ENCODE results near the gene GIMAP6.
"Not testable (repeated sequence)": the region's sequence is repeated elsewhere in the genome, so short reads cannot be mapped to it uniquely, and the experiment has no call there.

Gene GIMAP6

GRCh38 chr7:150626696-150627095 is 5.5 kb downstream of the GIMAP6 start:
- ATAC-seq (ENCODE audit: low read depth) (no peak), DNase-seq (ENCODE audit: low spot score in 2 of 2) (no peak)
- peaks cover 8% of the 10 kb centered on the region for H3K27me3 Mint-ChIP-seq
- no peak overlapping the region for H3K27ac Mint-ChIP-seq
- H3K4me1 Mint-ChIP-seq, result peaks cover under 1% of the 10 kb centered on the region
- no peaks in the 10 kb centered on the region for H3K9me3 Mint-ChIP-seq
- no peaks in the 10 kb centered on the region for H3K36me3 Mint-ChIP-seq
- no peak overlapping the region for H3K4me3 Mint-ChIP-seq

DNA sequence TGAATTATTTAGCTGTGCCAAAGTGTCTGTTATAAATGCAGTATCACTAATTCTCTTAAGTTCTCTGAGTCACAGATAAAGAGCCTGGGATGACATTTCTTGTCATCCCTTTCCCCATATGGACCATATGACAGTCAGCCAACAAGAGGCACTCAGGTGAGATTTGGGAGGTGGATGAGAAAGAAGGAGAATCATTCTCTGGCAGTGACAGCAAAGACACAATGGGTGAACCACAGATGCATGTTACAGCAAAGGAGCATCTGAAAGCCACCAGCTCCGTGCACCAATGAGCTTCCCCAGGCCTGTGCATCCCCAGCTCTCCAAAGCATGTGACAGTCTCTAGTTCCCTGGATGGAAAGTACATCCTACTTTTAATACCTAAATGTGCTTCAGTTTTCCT is 10.8 kb downstream of the GIMAP6 start:
- ATAC-seq (ENCODE audit: low read depth) (no peak), DNase-seq (ENCODE audit: low spot score in 2 of 2) (no peak)
- H3K9me3 Mint-ChIP-seq, result no peaks in the 10 kb centered on the region
- no peaks in the 10 kb centered on the region for H3K36me3 Mint-ChIP-seq
- peaks cover 2% of the 10 kb centered on the region for H3K27me3 Mint-ChIP-seq
- H3K4me1 Mint-ChIP-seq, result no peaks in the 10 kb centered on the region
- H3K27ac Mint-ChIP-seq, result no peak overlapping the region
- no peak overlapping the region for H3K4me3 Mint-ChIP-seq

GRCh38 chr7:150620617-150621371 is 11.4 kb downstream of the GIMAP6 start:
- H3K9me3 Mint-ChIP-seq, result no peaks in the 10 kb centered on the region
- no peak for DNase-seq (ENCODE audit: low spot score in 2 of 2)
- H3K4me1 Mint-ChIP-seq, result no peaks in the 10 kb centered on the region
- no peak overlapping the region for H3K27ac Mint-ChIP-seq
- no peak overlapping the region for H3K4me3 Mint-ChIP-seq
- H3K36me3 Mint-ChIP-seq, result no peaks in the 10 kb centered on the region
- ATAC-seq (ENCODE audit: low read depth), result no peak
- H3K27me3 Mint-ChIP-seq, result peaks cover 2% of the 10 kb centered on the region

- Mint-ChIP-seq H3K4me1 (no peaks in the 10 kb centered on the region), H3K9me3 (no peaks in the 10 kb centered on the region), H3K36me3 (no peaks in the 10 kb centered on the region), H3K27ac (no peak overlapping the region), H3K27me3 (peaks cover under 1% of the 10 kb centered on the region), H3K4me3 (no peak overlapping the region)
- ATAC-seq (ENCODE audit: low read depth) (no peak), DNase-seq (ENCODE audit: low spot score in 2 of 2) (no peak)
These were observed 12.1 kb downstream of the GIMAP6 start for GRCh38 chr7:150620061-150620460.

DNA sequence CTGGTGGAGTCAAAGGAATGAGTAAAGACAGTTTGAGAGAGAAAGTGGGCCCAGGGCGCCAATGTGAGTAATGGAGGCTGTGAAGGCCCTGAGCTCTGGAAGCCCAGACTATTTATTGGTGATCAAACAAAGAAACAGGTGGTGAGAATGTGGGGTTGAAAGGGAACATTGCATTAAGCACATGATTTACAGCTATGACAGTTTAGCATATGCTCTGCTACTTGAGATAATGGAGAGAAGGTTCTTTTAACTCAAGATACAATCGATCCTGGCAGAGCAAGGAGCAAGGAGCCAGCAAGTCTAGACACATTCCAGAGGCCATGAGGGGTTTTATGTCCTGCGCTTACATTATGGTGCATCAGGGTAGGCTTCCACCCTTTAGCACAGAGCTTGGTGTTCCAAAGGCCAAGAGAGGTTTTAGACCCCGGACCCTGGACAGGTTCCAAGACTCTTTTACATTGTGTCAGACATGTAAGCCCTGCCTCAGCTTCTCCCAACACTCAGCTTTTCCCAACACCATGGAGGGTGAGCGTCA is 16.9 kb downstream of the GIMAP6 start:
- H3K27ac Mint-ChIP-seq; H3K27me3 Mint-ChIP-seq; ATAC-seq (ENCODE audit: low read depth); H3K9me3 Mint-ChIP-seq; H3K4me1 Mint-ChIP-seq; H3K4me3 Mint-ChIP-seq; H3K36me3 Mint-ChIP-seq; DNase-seq (ENCODE audit: low spot score in 2 of 2): not testable (repeated sequence)

DNA sequence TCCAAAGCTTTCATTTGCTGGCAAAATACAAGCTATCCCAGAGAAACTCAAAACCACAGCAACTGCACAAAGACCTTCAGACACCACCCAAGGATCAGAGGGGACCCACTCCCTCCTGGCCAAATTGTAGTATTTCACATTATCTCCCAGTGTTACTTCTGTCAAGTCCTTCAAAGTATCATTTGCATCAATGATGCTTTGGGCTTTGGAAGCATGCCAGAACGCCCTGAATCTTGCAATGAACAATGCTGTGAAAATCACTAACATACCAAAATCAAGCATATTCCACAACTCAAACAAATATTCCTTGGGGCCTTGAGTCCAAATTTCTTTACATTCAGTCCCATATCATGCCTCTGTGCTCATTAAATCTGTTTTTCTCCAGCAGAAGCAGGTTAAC is 17.8 kb downstream of the GIMAP6 start:
- DNase-seq (ENCODE audit: low spot score in 2 of 2); H3K4me3 Mint-ChIP-seq; H3K36me3 Mint-ChIP-seq; H3K4me1 Mint-ChIP-seq; ATAC-seq (ENCODE audit: low read depth); H3K9me3 Mint-ChIP-seq; H3K27ac Mint-ChIP-seq; H3K27me3 Mint-ChIP-seq: not testable (repeated sequence)

DNA sequence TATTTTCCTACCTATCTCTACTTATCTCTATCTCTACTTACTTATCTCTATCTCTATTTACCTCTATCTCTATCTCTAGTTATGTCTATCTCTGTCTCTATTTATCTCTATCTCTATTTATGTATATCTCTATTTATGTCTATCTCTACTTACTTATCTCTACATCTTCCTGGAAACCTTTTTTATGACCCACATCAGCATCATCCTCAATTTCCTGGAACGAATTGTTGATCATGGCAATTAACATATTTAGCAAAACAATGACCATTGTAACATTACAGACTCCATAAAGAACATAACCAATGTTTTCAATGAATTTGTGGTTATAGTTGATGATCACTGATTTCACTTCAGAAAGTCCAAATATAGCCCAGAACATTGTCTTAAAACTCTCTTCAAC is 18.3 kb downstream of the GIMAP6 start:
- H3K9me3 Mint-ChIP-seq, result no peaks in the 10 kb centered on the region
- no peaks in the 10 kb centered on the region for H3K27me3 Mint-ChIP-seq
- H3K27ac Mint-ChIP-seq, result no peak overlapping the region
- no peak for DNase-seq (ENCODE audit: low spot score in 2 of 2)
- no peaks in the 10 kb centered on the region for H3K4me1 Mint-ChIP-seq
- no peaks in the 10 kb centered on the region for H3K36me3 Mint-ChIP-seq
- ATAC-seq (ENCODE audit: low read depth), result no peak
- no peak overlapping the region for H3K4me3 Mint-ChIP-seq

DNA sequence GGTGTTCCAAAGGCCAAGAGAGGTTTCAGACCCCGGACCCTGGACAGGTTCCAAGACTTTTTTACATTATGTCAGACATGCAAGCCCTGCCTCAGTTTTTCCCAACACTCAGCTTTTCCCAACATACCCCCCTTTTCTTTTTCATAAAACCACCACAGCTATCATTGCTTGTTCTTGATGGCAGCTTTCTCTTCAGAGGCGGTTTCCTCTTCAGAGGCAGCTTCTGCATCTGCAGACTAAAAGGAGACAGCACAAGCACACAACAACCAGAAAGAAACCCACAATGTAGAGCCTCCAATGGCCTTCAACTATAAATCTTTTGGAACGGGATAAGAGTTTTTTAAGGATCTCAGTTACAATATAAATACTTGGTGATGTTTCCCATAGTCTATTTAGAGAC is 19.3 kb downstream of the GIMAP6 start:
- Mint-ChIP-seq H3K36me3 (no peaks in the 10 kb centered on the region), H3K4me1 (no peaks in the 10 kb centered on the region), H3K27me3 (no peaks in the 10 kb centered on the region), H3K27ac (no peak overlapping the region), H3K4me3 (no peak overlapping the region), H3K9me3 (no peaks in the 10 kb centered on the region)
- DNase-seq (ENCODE audit: low spot score in 2 of 2) (no peak), ATAC-seq (ENCODE audit: low read depth) (no peak)

DNA sequence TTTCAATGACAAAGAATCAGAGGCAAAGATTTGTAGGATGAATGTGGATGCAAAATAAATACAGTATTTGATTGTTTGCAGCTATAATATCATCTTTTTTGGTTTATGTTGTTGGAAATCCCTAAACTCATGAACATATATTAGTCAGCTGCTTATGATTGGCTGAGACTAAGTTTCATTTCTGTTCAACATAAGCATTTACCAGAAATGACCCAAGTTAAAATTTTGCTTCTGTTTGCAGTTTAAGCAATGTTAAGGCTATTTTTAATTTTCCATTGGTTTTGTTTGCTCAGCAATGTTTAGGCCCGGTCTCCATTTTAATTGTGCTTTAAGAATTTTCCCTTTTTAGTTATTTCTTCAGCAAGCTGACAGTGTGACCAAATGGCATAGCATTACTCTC is 22.0 kb downstream of the GIMAP6 start:
- no peak for DNase-seq (ENCODE audit: low spot score in 2 of 2)
- Mint-ChIP-seq H3K4me3 (no peak overlapping the region), H3K36me3 (no peaks in the 10 kb centered on the region), H3K4me1 (no peaks in the 10 kb centered on the region), H3K9me3 (no peaks in the 10 kb centered on the region), H3K27me3 (no peaks in the 10 kb centered on the region), H3K27ac (no peak overlapping the region)
- no peak for ATAC-seq (ENCODE audit: low read depth)

GRCh38 chr7:150603600-150603999 is 28.6 kb downstream of the GIMAP6 start:
- H3K4me3 Mint-ChIP-seq; DNase-seq (ENCODE audit: low spot score in 2 of 2); H3K36me3 Mint-ChIP-seq; H3K4me1 Mint-ChIP-seq; H3K9me3 Mint-ChIP-seq; H3K27ac Mint-ChIP-seq; ATAC-seq (ENCODE audit: low read depth): not testable (repeated sequence)
- H3K27me3 Mint-ChIP-seq, result peaks cover 13% of the 10 kb centered on the region

GRCh38 chr7:150595361-150595760 is 36.8 kb downstream of the GIMAP6 start:
- Mint-ChIP-seq H3K9me3 (peaks cover 20% of the 10 kb centered on the region), H3K27me3 (peaks cover 31% of the 10 kb centered on the region), H3K4me1 (no peaks in the 10 kb centered on the region), H3K4me3 (no peak overlapping the region), H3K36me3 (peaks cover 8% of the 10 kb centered on the region), H3K27ac (no peak overlapping the region)
- ATAC-seq (ENCODE audit: low read depth), result no peak
- DNase-seq (ENCODE audit: low spot score in 2 of 2), result no peak

GRCh38 chr7:150594805-150595204 is 37.4 kb downstream of the GIMAP6 start:
- DNase-seq (ENCODE audit: low spot score in 2 of 2) (no peak), ATAC-seq (ENCODE audit: low read depth) (no peak)
- Mint-ChIP-seq H3K36me3 (peaks cover 8% of the 10 kb centered on the region), H3K27me3 (peaks cover 28% of the 10 kb centered on the region), H3K9me3 (peaks cover 15% of the 10 kb centered on the region), H3K27ac (no peak overlapping the region), H3K4me1 (no peaks in the 10 kb centered on the region), H3K4me3 (no peak overlapping the region)

- Mint-ChIP-seq H3K9me3 (peaks cover 7% of the 10 kb centered on the region), H3K27ac (no peak overlapping the region), H3K4me1 (peaks cover 6% of the 10 kb centered on the region), H3K4me3 (no peak overlapping the region), H3K27me3 (peaks cover 6% of the 10 kb centered on the region), H3K36me3 (peaks cover 3% of the 10 kb centered on the region)
- DNase-seq (ENCODE audit: low spot score in 2 of 2) (no peak), ATAC-seq (ENCODE audit: low read depth) (no peak)
These were observed 44.6 kb downstream of the GIMAP6 start for GRCh38 chr7:150587551-150587950.

DNA sequence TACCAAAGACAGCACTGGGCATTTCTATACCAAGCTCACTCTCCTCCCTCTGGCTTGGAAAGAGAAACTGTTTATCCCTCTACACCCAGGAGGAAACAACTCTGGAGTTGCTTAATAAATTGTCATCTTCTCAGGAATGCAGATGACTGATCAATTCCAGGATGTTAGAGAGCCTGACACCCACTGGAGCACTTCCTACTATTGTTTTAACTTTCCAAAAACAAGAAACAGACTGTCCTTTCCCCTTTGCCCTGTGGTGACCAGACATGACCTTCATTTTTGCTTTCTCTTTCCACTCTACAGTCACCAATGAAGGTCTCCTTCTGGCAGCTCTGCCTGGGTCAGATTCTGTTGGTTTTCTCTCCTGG is 45.4 kb downstream of the GIMAP6 start:
- ATAC-seq (ENCODE audit: low read depth), result no peak
- no peak for DNase-seq (ENCODE audit: low spot score in 2 of 2)
- Mint-ChIP-seq H3K4me1 (peaks cover 6% of the 10 kb centered on the region), H3K4me3 (no peak overlapping the region), H3K36me3 (peaks cover 3% of the 10 kb centered on the region), H3K27me3 (peaks cover 6% of the 10 kb centered on the region), H3K27ac (no peak overlapping the region), H3K9me3 (peaks cover 1% of the 10 kb centered on the region)
